ENCODE measurements around the gene POU2F2.
A peak's percentile ranks its signal among the peaks of the same experiment; 100 is the strongest.

The POU2F2 gene

DNA sequence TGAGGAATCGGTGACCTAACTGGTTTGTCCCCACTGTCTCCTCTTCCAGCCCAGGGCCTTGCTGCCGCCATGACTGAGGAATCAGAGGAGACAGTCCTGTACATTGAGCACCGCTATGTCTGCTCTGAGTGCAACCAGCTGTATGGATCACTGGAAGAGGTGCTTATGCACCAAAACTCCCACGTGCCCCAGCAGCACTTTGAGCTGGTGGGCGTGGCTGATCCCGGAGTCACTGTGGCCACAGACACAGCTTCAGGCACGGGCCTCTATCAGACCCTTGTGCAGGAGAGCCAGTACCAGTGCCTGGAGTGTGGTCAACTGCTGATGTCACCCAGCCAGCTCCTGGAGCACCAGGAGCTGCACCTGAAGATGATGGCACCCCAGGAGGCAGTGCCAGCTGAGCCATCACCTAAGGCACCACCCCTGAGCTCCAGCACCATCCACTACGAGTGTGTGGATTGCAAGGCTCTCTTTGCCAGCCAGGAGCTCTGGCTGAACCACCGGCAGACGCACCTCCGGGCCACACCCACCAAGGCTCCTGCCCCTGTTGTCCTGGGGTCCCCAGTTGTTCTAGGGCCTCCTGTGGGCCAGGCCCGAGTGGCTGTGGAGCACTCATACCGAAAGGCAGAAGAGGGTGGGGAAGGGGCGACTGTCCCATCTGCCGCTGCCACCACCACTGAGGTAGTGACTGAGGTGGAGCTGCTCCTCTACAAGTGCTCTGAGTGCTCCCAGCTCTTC lies 53.5 kb downstream of the POU2F2 start:
- DNase-seq, result no peak

DNA sequence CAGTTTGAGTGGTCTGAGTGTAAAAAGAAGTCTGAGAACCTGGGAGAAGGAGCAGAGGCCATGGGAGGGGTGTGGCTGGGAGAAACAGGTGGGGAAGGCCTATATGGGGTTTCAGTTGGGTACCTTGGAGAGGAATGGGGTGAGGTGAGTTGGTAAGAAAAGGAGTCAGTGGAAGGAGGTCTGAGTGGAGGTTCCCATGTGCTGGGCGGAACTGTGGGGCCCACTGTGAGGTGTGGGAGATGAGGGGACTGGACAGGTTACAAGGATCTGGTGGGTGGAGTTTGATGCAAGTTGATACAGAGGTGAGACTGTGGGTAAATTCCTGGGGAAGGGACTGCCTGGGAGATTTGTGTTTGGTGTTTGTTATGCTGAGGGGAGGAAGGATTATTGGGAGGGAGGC lies 54.2 kb downstream of the POU2F2 start:
- DNase-seq, result no peak

GRCh38 chr19:42076380-42076944 lies 55.8 kb downstream of the POU2F2 start:
- DNase-seq, result no peak

DNA sequence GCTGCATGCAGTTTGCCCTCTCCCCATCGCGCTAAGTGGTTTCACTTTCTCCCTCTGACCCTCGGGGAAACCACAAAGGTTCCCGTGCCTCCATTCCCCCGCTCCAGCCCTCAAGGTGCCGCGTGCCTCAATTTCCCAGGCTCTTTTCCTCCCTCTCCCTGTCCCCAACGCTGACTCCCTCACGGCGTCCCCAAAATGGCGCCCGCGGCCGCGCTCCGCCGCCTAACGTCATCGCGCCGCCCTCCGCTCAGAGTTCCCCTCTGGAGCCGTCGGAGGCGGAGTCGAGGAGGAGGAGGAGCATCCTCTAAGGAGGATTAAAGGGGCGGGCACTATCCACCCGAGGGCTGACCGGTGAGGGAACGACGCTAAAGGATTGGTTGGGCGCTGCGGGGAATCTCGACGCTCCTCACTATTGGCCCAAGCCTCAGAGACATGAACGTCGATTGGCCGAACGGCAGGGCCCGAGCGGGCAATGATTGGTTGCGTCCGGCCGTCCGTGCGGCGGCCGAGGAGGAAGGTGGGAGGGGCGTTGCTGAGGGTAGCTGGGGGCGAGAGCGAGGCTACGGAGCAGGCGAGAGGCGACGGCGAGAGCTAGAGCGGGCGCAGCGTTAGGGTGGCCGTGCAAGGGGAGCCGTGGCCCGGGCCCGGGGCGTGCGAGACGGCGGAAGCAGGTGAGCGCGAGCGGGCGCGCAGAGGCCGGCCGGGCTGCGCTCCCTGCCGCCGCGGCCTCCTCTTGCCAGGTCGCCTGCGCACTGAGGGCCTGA lies 56.4 kb downstream of the POU2F2 start, which contains the start of gene ZNF574:
Gene ZNF574 (plus strand): TSS at position 551 of the 764 bp plus-strand sequence. CDS start 2,441 bp downstream, outside the sequence.
- DNase-seq, result peak; percentile 99

GRCh38 chr19:42075364-42075615 lies 57.0 kb downstream of the POU2F2 start:
- no peak for DNase-seq

DNA sequence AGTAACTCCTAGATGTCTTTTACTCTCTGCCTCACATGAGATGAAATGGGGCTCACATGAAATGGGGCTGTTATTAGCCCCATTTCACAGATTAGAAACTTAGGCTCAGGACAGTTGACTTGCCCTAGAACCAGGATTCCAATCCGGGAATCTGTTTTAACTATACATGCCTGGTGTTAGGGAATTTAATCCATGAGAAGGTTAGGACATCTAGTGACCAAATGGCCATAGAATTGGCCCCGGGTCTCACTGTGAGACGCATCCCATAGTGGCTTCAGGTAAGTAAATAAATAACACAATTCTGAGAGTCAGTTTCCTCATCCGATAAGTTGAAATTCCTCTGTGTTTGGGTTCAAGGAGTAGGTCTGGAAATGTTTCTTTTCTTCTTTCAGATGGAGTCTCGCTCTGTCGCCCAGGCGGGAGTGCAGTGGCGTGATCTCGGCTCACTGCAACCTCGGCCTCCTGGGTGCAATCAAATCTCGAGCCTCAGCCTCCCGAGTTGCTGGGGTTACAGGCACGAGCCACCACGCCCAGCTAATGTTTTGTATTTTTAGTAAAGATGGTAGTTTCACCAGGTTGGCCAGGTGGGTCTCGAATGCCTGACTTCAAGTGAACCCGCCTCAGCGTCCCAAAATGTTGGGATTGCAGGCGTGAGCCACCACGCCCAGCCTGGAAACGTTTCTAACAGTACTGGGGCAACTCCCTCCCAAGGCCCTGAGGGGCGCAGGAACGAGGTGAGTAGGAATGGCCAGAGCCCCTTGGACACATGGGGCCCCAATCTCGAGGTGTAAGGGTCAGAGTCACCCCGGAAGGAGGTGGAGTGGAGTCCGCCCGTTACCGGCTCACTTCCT lies 57.5 kb downstream of the POU2F2 start:
- peak; percentile 49 for DNase-seq

DNA sequence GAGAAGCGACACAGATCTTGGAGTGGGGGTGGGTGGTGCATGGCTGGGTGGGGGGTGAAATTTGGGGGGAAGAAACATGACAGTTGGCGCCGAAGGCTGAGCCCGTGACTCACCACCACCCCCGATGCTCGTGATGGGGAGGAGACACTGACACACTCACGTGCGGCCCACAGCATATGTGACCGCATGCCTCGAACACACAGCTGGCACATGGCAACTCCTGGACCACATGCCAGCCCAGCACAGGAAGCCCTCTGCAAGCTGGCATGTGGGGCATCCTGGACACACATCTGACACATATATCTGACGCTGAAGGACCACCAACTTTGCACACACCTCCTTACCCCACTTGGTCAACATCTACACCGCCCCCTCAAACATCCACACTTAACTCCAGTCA lies 61.0 kb downstream of the POU2F2 start:
- DNase-seq, result no peak

- DNase-seq, result no peak
Observed at GRCh38 chr19:42069619-42070351, 62.5 kb downstream of the POU2F2 start, which contains the start of gene GRIK5. Gene GRIK5, minus strand, starts transcription at chr19:42070206. Its CDS starts 4,436 bp downstream, at chr19:42065770.

DNA sequence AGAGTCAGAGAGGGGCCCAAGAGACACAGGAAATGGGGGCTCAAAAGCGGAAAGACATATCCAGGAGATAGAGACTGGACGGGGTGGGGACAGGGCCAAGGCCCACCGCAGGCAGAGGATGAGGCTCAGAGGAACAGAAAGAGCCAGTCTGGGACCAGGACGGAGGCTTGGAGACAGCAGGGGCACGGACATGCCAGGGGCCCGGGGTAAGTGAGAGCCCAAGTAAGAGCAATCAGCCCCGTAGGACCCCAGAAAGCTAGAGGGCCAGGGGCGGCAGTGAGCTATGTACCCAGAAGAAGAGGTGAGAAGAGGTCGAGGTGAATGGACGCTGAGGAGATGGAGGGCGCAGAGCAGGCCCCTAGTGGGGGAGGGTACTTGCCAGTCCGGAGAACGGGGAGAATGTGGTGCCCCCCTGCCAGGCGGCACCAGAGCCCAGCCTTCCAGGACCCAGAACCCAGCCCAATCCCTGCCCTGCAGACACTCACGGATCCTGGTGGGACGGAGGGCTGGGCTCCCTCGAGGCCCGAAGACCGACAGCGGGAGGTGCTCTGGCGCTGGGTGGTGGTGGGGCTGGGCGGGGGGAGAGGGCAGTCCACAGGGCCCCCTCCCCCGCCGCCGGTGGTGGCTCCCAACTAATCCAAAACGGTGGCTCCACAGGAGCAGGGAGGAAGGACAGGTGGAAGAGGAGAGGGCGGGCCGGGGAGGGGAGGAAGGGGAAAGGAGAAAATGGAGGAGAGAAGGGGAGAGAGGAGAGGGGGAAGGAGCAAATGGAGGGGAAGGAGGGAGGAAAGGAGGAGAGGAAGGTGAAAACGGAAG lies 63.3 kb downstream of the POU2F2 start:
- DNase-seq, result no peak

GRCh38 chr19:42068361-42068755 lies 63.9 kb downstream of the POU2F2 start:
- no peak for DNase-seq

DNA sequence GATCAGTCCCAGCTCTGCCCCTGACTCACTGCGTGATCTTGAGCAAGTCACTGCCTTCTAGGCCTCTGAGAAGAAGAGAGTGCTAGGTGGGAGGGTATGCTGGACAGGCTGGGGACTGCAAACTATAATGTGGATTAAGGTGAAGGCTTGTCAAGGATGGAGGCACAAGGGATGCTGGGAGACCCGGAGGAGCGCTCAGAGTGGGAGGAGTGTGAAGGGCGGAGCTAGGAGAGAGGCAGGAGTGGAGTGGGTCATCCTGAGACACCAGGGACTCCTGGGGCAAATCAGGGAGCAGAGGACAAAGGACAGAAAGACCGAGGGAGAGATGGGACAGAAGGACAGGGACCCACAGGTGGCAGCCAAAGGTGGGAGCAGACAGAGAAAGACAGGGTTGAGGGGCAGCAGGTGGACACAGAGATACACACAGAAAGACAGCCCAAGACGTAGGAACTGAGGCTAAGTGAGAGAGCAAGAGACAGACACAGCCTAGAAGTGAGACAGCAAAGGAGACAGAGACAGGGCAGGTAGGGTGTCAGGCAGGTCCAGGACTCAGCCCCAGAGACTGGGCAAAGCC lies 64.8 kb downstream of the POU2F2 start:
- no peak for DNase-seq

DNA sequence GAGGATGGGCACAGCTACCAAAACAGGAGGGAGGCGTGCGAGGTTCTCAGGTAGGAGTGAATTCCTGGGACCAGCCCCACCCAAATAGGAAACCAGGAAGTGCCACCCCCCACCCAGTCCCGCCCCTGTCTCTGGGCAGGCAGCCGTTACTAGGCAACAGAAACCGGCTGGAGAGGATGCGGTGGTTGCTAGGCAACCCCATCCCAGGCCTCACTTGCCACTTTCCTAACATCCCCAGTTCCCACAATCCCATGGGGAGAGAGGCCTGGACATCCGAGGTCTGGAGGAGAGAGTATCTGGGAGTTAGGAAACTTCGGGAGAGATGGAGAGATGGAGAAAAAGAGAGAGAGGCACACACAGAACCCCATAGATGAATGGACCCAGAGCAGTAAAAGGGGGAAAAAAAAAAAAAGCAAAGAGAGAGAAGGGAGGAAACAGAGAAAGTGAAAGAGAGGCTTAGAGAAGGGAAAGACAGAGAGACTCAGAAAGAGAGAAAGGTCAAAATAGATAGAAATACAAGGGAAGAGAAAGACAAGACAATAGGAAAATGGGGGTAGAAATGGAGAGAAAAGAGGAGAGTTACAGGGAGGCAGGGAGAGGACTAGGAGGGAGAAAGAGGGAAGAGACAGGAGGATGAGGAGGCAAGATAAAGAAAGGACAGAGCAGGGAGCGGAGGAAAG lies 66.0 kb downstream of the POU2F2 start:
- no peak for DNase-seq

DNA sequence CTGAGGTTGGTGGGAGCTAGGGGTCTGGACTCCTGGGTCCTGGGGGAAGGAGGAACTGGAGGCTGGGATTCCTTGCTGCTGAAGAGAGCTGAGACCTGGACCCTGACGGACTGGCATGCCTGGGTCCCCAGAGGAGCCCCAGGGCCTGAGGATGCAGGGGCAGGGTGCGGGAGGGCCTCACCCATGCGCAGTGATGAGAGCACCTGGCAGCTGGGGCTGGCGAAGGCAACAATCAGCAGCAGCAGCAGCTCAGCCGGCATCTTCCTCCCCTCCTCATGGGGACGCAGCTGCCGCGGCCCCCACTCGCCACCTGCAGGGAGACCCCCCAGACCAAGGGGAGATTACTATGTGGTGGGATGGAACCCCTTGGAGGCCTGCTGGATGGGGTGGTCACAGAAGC lies 66.7 kb downstream of the POU2F2 start:
- no peak for DNase-seq

DNA sequence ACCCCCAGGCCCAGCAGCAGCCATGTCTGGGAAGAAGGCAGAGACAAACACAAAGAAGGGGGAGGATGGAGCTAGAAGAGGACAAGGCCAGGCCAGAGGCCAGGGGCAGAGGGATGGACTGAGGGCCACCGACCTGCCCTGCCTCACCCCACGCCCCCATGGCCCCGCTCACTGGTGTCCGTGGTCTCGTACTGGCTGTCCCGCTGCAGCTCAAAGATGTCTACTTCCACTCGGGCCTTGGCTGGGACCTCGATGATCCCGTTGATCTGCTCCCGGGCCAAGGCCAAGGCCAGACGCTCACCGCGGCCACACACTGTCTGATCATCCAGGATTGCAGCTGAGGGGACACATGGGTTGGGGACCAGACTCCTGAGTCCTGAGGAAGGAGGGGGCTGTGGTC lies 67.2 kb downstream of the POU2F2 start:
- DNase-seq, result no peak

DNA sequence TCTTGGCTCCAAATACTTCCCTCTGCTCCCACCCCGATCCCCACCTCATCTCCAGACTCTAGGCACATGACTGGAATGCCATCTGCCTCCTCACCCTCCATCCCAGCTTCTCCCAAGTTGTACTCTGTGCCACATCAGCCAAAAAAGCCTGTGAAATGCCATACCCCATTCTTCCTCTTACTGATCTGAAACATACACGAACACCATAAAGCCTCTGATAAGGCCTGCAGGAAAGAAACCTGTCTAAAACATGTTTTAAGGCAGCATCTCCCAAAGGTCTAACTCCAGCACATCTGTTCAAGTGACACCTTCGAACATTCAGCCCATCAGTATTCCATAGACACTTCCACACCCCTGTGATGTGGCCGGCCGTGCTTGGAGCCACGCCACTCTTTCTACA lies 67.8 kb downstream of the POU2F2 start:
- no peak for DNase-seq

DNA sequence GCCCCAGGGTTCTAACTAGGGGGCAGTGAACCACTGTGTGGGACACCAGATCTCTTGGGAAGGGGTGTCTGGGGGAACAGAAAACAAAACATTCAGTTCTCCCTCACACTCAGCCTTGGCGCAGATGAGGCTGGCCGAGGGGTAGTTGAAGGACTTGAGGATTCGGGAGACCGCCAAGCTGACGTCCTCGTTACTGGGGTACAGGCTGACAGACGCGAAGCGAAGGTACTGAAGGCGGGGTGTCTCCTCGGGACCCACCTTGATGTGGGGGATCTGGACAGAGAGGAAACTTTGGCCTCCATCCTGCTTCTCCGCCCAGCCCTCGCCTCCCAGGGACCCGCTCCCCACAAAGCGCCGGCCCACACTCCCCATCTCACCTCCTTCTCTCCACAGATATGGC lies 69.9 kb downstream of the POU2F2 start:
- no peak for DNase-seq

DNA sequence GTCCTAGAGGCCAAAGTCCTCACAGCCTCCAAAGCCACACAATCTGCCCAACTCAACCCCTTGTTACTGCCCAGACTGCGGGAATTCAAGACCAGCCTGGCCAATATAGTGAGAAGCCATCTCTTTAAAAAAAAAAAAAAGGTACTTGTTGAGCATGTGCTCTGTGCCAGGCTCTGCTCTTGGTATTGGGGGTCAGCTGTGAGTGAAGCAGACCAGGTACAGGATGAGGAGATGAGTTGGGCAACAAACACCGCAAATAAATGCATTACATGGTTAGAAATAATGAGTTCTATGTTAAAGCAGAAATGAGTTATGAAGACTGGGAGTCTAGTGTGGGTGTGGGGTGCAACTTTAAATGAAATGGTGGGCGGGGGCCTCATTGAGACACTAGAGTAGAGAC lies 72.1 kb downstream of the POU2F2 start:
- DNase-seq, result no peak

- DNase-seq, result no peak
Observed at GRCh38 chr19:42059196-42059595, 73.0 kb downstream of the POU2F2 start.

- DNase-seq, result no peak
Observed at GRCh38 chr19:42057846-42058245, 74.4 kb downstream of the POU2F2 start.

DNA sequence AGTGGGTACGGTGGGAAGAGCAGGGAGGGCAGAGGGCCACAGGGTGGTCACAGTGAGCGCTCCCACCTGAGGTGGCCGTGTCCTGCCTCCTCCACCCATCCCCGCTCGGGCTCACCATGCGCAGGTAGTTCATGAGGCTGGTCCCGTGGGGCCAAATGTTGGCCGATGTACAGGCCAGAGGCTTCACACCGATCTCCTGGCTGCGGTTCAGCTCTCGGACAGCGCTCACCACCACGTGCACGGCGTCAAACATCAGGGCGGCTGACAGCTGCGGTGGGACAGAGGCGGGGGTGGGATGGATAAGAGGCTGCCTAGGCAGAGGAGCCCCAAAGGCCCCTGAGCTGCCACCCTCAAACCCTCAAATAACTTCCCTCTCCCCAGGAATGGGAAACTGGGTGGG lies 78.0 kb downstream of the POU2F2 start:
- DNase-seq, result no peak

Data from left hindlimb (tissue), 1 donor.